HepG2 (cell line): Measurements from ENCODE around the gene NME7. TPM values are rescaled to one million over a fixed set of nuclear protein-coding genes. Genes with fewer than 3 reads are reported as not detected.

Experiments
- CBX2 ChIP-seq, 2 experiments: fragments of 200-600 bp in 1 of 2; sonication (generic); formaldehyde crosslinking in 1 of 2; IDR thresholded peaks; 2 replicates each; pipeline versions ENCODE4 v1.7.0 to v1.8.1; 2018 to 2022; ENCODE audit warnings: low read depth in 2 of 2, low read length in 1 of 2, mild to moderate bottlenecking in 1 of 2, missing genetic modification reagents in 1 of 2
- HMGXB4 ChIP-seq, 2 experiments: sonication (generic) in 1 of 2; formaldehyde crosslinking in 1 of 2; IDR thresholded peaks; 2 replicates each; pipeline versions ENCODE4 v1.4.0 to v1.6.1; 2018 to 2020; ENCODE audit warnings: missing genetic modification reagents in 2 of 2, borderline replicate concordance in 1 of 2, low read depth in 1 of 2, mild to moderate bottlenecking in 1 of 2, missing biosample characterization in 1 of 2
- MIER2 ChIP-seq: IDR thresholded peaks from 2 replicates; pipeline ENCODE4 v1.6.1; 2016; ENCODE audit warnings: missing biosample characterization, missing genetic modification reagents
- MTF2 ChIP-seq: sonication (generic); formaldehyde crosslinking; IDR thresholded peaks from 2 replicates; pipeline ENCODE4 v1.5.0; 2020; ENCODE audit warnings: missing genetic modification reagents, borderline replicate concordance
- RFXAP ChIP-seq: sonication (generic); formaldehyde crosslinking; IDR thresholded peaks from 2 replicates; pipeline ENCODE4 v1.4.0; 2020; ENCODE audit warnings: missing genetic modification reagents, borderline replicate concordance
- RNF2 ChIP-seq: fragments of 450-650 bp; conservative IDR thresholded peaks from 2 replicates; pipeline ENCODE4 v1.6.1; 2016; ENCODE audit warnings: low read depth
- SMAD9 ChIP-seq: sonication (generic); formaldehyde crosslinking; IDR thresholded peaks from 2 replicates; pipeline ENCODE4 v1.5.1; 2020; ENCODE audit warnings: mild to moderate bottlenecking, missing genetic modification reagents
- ZBTB40 ChIP-seq, 2 experiments: fragments of 450-650 bp in 1 of 2; sonication (generic) in 1 of 2; formaldehyde crosslinking in 1 of 2; IDR thresholded peaks; 2 replicates each; pipeline versions ENCODE4 v1.6.1 to v1.8.0; 2016 to 2022; ENCODE audit warnings: antibody characterized with exemption in 1 of 2, mild to moderate bottlenecking in 1 of 2, missing genetic modification reagents in 1 of 2
- ZBTB43 ChIP-seq: sonication (generic); formaldehyde crosslinking; conservative IDR thresholded peaks from 2 replicates; pipeline ENCODE4 v1.4.0; 2020; ENCODE audit warnings: missing genetic modification reagents
- ZNF546 ChIP-seq: sonication (generic); formaldehyde crosslinking; conservative IDR thresholded peaks from 2 replicates; pipeline ENCODE4 v1.8.1; 2023; ENCODE audit warnings: mild to moderate bottlenecking, missing genetic modification reagents
- ZNF674 ChIP-seq: sonication (generic); formaldehyde crosslinking; IDR thresholded peaks from 2 replicates; pipeline ENCODE4 v1.5.0; 2020; ENCODE audit warnings: low read depth, mild to moderate bottlenecking, missing genetic modification reagents
- ZNF784 ChIP-seq: sonication (generic); formaldehyde crosslinking; IDR thresholded peaks from 2 replicates; pipeline ENCODE4 v1.5.1; 2020; ENCODE audit warnings: missing genetic modification reagents, mild to moderate bottlenecking, borderline replicate concordance
- ZSCAN20 ChIP-seq: sonication (generic); formaldehyde crosslinking; IDR thresholded peaks from 2 replicates; pipeline ENCODE4 v1.4.0; 2020; ENCODE audit warnings: missing genetic modification reagents, mild to moderate bottlenecking, borderline replicate concordance
- polyA plus RNA-seq, 8 experiments: library from polyadenylated mRNA; depleted of rRNA in 3 of 8; stranded (reverse) in 7 of 8; unstranded in 1 of 8; fragments of >200 nt; fragmentation: Illumina TruSeq in 4 of 8; extraction: Trizol in 4 of 8; gene quantifications; 2 replicates each; pipeline versions ENCODE4 v1.2.1 to v1.2.3, GENCODE V29; 2011 to 2016; ENCODE audit warnings: low read depth in 4 of 8, missing spikeins in 1 of 8, mixed read lengths in 1 of 8; ENCODE audit not compliant: insufficient read depth in 1 of 8
- total RNA-seq, 5 experiments: library from RNA; depleted of rRNA; stranded (reverse); fragments of >200 nt; fragmentation: Illumina TruSeq; extraction: Trizol; gene quantifications; 2 replicates each; pipeline ENCODE4 v1.2.3, GENCODE V29; 2016; ENCODE audit warnings: low read depth in 1 of 5

Gene NME7
- total and polyA plus RNA-seq, 2 of the 13 experiments (the other 11 are each of a cell fraction or from before 2014, with no cell fraction given): 9.4 to 22.5 TPM

GRCh38 chr1:169105434-169106094 is 262.0 kb downstream of the NME7 start (continued):
- TF ChIP-seq ZNF546 (CRISPR knock-in tag): no peak
- no peak for TF ChIP-seq ZSCAN20 (CRISPR knock-in tag)
- TF ChIP-seq MTF2: peak; percentile 59; the same call in 1 of the 2 replicates
- TF ChIP-seq ZNF674: no peak
- TF ChIP-seq SMAD9 (CRISPR knock-in tag): no peak
- TF ChIP-seq ZBTB40 (IDR thresholded peaks at IDR 0.05): no peak
- no peak for TF ChIP-seq ZBTB40 (CRISPR knock-in tag; IDR thresholded peaks at IDR 0.05)
- TF ChIP-seq ZNF784 (CRISPR knock-in tag): peak; percentile 86; the same call in 1 of the 2 replicates
- TF ChIP-seq MIER2 (CRISPR knock-in tag): no peak
- TF ChIP-seq ZBTB43 (CRISPR knock-in tag): no peak
- TF ChIP-seq CBX2 (IDR thresholded peaks at IDR 0.05; ENCODE audit: low read depth, low read length): no peak
- TF ChIP-seq CBX2 (CRISPR knock-in tag; IDR thresholded peaks at IDR 0.05; ENCODE audit: low read depth): no peak
- TF ChIP-seq HMGXB4 (CRISPR knock-in tag; IDR thresholded peaks at IDR 0.05; ENCODE audit: borderline replicate concordance in 1 of 2, low read depth in 1 of 2): peak in 1 of 2 experiments; percentile 65; a peak in 3 of 4 replicates
- TF ChIP-seq RFXAP (CRISPR knock-in tag): peak; percentile 82; the same call in 1 of the 2 replicates
- peak; percentile 43; the same call in 1 of the 2 replicates for TF ChIP-seq RNF2
